NCI-H2196 (cell line): ENCODE data around the gene ATP6V1G3.
"Not testable (repeated sequence)": the region's sequence is repeated elsewhere in the genome, so short reads cannot be mapped to it uniquely, and the experiment has no call there.

ENCODE experiments used
- DNase-seq: peaks from one replicate; lab custom pipeline; 2025; ENCODE audit not compliant: unreplicated experiment; lab: John Stamatoyannopoulos, UW

ATP6V1G3 gene

DNA sequence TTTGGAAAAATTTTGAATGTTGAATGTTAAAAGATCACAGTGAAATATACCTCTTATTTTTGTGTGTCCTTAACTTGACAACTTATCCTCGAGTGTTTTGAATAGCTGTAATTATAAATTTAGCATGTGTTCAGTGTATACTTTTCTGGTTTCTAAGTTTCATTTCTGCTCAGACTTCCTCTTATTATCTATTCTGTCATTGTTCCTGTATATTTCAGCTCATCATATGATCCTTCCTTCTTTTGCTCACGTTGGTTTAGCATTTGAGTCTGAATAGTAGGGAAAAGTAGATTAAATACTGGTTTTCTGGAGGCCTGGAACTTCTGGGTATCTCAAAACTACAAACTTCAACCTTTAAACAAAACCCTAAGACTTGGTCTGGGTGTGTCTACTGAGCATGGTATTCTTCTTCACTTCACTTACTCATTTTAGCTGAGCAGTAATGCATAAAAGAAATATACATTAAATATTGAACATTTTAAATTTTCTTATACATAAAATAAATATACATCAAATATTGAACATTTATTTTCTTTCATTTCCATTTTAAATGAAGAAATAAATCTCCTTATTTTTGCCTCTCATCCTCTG lies 3.3 kb upstream of the ATP6V1G3 start:
- DNase-seq = no peak

DNA sequence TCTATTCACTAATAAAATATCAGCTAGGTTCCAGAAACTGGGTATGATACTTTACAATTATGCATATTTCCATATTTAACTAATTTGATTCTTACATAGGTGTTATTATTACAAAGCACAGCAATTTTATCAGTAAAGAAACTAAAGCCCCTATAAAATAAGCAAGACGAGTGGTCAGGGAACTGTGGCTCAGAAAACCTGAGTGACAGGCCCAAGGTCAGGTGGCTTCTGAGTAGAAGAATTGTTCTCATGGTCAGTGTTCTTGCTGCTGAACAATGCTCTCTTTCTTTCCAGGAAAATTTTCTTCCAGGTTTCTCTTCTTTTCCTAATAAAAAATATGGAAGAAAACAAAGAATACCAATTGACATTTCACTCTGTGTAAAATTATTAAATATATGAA lies 2.2 kb upstream of the ATP6V1G3 start:
- DNase-seq = no peak

GRCh38 chr1:198541737-198542136 lies 1.3 kb upstream of the ATP6V1G3 start:
- no peak for DNase-seq

DNA sequence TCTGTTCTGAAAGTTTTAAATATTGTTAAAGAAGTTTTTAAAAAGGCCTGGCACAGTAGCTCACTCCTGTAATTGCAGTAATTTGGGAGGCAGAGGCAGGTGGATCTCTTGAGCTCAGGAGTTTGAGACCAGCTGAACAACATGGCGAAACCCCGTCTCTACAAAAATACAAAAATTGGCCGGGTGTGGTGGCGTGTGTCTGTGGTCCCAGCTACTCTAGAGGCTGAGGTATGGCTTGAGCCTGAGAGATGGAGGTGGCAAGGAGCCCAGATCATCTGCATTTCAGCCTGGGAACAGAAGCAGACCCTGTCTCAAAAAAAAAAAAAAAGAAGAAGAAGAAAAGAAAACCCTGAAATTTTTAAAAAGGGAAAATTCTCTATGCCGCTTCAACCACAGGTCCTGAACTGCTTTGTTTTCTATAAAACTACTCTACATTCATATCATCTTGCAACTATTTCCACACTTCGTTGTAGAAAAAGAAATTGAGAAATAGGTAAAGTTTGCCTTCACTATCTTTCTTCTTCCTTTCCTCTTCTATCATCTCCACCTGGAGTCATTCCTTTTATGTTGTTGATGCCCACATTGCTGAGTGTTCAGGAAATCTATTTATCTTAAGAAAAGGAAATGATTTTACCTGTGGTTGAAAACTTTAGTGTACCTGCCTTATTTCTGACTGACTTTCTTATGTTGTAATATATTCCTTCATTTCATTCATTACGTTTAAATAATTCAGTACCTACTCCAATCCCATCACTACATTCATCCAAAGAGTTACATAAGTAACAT lies 1.7 kb downstream of the ATP6V1G3 start:
- no peak for DNase-seq

- DNase-seq = no peak
Observed at GRCh38 chr1:198535631-198536030, 4.8 kb downstream of the ATP6V1G3 start.

DNA sequence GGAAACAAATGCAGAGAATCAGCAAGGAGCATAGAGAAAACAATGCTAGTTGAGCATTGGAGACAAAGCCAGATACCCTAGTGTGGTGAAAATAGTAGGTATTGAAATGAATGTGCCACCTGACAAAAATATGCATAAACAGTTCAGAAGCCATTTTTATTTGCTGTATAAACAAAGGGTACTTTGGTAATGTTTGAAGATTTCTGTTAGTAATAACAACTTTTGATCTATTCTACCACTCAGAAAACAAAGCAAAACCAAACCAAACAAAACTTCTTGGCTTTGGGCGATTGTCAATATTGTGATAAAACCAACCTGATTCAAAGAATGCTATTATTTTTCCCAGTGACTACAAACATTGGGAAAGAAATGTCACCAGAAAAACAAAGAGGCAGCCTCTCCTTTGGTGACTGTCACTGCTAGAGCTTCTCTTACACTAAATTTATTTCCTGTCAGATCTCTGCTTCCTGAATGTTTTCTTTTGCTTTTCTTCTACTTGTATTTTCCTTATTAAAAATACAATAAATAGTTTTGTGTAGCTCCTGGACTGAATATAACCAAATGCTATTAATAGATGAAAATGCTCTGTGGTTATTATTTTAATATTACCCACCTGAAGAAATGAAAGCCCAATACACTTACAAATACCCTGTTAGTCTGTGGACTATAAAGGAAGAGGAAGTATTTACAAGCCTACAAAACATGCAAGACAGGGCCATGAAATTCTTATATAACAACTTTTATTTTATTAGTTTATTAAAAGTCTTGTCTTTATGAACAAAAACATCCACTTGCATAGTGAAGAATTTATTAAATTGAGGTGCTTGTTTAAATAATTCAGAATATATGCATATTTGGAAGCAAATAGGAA lies 5.7 kb downstream of the ATP6V1G3 start:
- no peak for DNase-seq

DNA sequence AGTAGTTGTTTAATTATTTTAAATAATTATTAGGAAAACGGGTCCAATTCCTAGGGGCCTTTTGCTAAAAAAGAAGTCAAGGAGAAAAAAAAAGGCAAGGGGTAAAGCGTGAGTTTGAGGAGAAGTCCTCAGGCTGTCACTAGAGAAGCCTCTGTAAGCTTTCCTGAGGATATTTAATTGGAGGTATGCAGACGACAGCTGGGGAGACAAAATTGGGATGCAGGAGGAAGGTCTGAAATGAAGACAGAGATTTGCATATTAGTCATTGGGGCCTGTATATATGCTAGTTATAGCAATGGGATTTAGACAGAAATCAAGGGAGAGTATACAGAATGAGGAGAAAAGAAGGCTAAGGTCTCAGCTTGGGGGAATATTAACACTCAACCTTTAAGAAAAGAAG lies 8.6 kb downstream of the ATP6V1G3 start:
- DNase-seq = no peak

DNA sequence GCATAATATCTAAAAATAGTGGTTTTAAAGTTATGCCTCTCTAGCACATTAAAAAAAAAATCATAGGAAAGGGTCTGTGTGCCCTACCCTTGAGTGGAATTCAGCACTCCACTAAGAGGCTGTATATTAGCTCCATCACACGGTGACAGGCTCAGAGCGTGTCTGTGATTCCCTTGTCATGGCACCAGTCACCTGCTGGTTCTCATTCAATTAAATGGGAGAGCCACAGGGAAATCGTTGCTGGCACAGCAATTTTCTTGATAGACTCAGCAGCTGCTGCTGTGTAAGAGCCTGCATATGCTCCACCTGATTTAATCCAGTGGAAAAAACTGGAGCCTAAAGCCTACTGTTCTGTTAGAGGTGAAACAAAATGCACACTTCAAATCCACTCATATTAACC lies 9.5 kb downstream of the ATP6V1G3 start:
- DNase-seq = no peak

GRCh38 chr1:198529414-198529813 lies 11.1 kb downstream of the ATP6V1G3 start:
- DNase-seq = no peak

DNA sequence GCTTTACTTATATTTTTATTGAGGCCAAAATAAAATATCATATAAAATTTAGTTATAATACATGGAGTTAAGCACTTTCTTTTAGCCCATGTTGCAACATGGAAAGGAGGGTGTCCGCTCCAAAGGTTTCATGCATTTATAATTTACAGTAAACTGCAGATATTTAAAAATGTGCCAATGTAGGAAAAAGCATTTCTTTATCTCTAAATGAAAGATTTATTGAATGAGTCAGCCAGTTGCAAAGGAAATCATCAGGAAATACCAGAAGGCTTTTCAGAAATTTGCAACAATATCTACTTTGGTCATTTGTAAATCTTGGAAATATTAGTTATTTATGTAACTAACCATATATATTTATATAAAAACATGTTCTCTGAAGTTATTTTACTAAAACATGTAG lies 12.1 kb downstream of the ATP6V1G3 start:
- no peak for DNase-seq

- no peak for DNase-seq
Observed at GRCh38 chr1:198524556-198524955, 15.9 kb downstream of the ATP6V1G3 start.

- DNase-seq = not testable (repeated sequence)
Observed at GRCh38 chr1:198524127-198524526, 16.4 kb downstream of the ATP6V1G3 start.

GRCh38 chr1:198523182-198523950 lies 17.1 kb downstream of the ATP6V1G3 start:
- no peak for DNase-seq

- no peak for DNase-seq
Observed at GRCh38 chr1:198520524-198521254, 19.8 kb downstream of the ATP6V1G3 start.

DNA sequence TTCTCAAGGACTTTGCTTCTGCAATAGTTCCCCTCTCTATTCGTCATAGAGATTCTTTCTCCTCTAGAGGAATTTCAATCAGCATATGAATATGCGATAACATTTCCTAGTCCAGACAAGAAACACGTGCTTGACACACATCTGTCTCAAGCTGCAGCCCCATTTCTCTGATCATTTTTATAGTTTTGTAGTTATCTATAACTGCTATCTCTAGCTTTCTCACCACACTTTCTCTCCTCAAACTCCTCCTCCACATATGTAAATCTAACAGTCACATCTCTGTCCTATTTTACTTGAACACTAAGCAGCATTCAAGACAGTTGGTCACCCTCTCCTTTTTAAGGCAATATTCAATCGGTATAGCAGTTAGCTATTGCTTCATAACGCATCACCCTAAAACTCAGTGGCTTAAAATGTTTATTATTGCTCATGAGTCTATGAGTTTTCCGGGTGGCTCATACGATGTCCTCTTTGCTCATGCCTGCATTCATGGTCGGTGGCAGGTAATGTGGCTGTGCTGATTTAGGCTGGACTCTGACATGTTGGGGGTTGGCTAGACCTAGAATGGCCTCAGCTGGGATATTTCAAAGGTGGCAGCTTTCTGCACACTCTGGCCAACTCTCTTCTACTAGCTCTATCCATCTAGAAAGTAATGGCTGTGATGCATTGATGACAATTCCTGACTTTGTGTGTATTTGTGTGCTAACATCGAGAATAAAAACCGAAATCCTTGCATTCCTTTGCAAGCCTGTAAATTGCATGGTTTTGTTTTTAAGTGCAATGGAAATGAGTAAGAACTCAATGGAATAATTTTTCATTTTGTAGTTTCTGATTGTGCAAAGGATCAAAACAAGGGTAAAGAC lies 20.6 kb downstream of the ATP6V1G3 start:
- DNase-seq = no peak

GRCh38 chr1:198517623-198518199 lies 22.8 kb downstream of the ATP6V1G3 start:
- DNase-seq = no peak

- DNase-seq = no peak
Observed at GRCh38 chr1:198500096-198500495, 40.4 kb downstream of the ATP6V1G3 start.

- DNase-seq = no peak
Observed at GRCh38 chr1:198499588-198499987, 40.9 kb downstream of the ATP6V1G3 start.

- DNase-seq = no peak
Observed at GRCh38 chr1:198498881-198499280, 41.6 kb downstream of the ATP6V1G3 start.
